Neuronal stem cell (in vitro differentiated cells): Measurements from ENCODE around the gene RBM20.
A peak's percentile ranks its signal among the peaks of the same experiment; 100 is the strongest.

Source experiments
- DNase-seq: peaks from one replicate; pipeline ENCODE4 v3.0.0-alpha.2; 2013; ENCODE audit warnings: low spot score
- H2AFZ ChIP-seq: one replicate; pipeline ENCODE4 v1.6.1; 2013; ENCODE audit warnings: mild to moderate bottlenecking, low read length, inconsistent platforms
- H2AK5ac ChIP-seq: 2 replicates; pipeline ENCODE4 v1.6.1; 2013; ENCODE audit warnings: low read depth, mild to moderate bottlenecking, inconsistent platforms, low read length, moderate library complexity, mixed read lengths
- H2BK120ac ChIP-seq: 2 replicates; pipeline ENCODE4 v1.6.1; 2013; ENCODE audit warnings: low read depth, mild to moderate bottlenecking, inconsistent platforms, low read length, moderate library complexity, mixed read lengths
- H2BK12ac ChIP-seq: one replicate; pipeline ENCODE4 v1.6.1; 2013; ENCODE audit warnings: low read length, inconsistent platforms
- H2BK15ac ChIP-seq: 2 replicates; pipeline ENCODE4 v1.6.1; 2013; ENCODE audit warnings: mild to moderate bottlenecking, low read length, inconsistent platforms, mixed read lengths
- H2BK5ac ChIP-seq: one replicate; pipeline ENCODE4 v1.6.1; 2013; ENCODE audit warnings: inconsistent platforms, mild to moderate bottlenecking, low read length, moderate library complexity
- H3K14ac ChIP-seq: one replicate; pipeline ENCODE4 v1.6.1; 2013; ENCODE audit warnings: low read length, inconsistent platforms
- H3K18ac ChIP-seq: 2 replicates; pipeline ENCODE4 v1.6.1; 2013; ENCODE audit warnings: low read length, inconsistent platforms
- H3K23ac ChIP-seq: 2 replicates; pipeline ENCODE4 v1.6.1; 2013; ENCODE audit warnings: low read depth, mild to moderate bottlenecking, mixed read lengths, low read length, inconsistent platforms; ENCODE audit not compliant: poor library complexity
- H3K27ac ChIP-seq: replicated peaks from 3 replicates; pipeline ENCODE4 v1.5.1; 2013; ENCODE audit warnings: low read length, inconsistent platforms
- H3K27me3 ChIP-seq, 3 experiments: 2 replicates each; pipeline ENCODE4 v1.6.1; 2013; ENCODE audit warnings: low read length in 3 of 3, mild to moderate bottlenecking in 2 of 3, inconsistent platforms in 1 of 3, low read depth in 1 of 3, mixed read lengths in 1 of 3, moderate library complexity in 1 of 3; ENCODE audit not compliant: control insufficient read depth in 3 of 3, insufficient read depth in 3 of 3
- H3K36me3 ChIP-seq, 2 donors: replicated peaks in 1 of 2; 2 replicates each; pipeline ENCODE4 v1.6.1; 2013; ENCODE audit warnings: low read length in 2 of 2; ENCODE audit not compliant: control insufficient read depth in 2 of 2, insufficient read depth in 2 of 2
- H3K4ac ChIP-seq: 2 replicates; pipeline ENCODE4 v1.6.1; 2013; ENCODE audit warnings: inconsistent platforms, mild to moderate bottlenecking, low read length, moderate library complexity
- H3K4me1 ChIP-seq, 2 donors: 1 replicate in 1 of 2; 2 replicates in 1 of 2; pipeline ENCODE4 v1.6.1; 2013; ENCODE audit warnings: low read length in 2 of 2, low read depth in 1 of 2; ENCODE audit not compliant: control insufficient read depth in 2 of 2, insufficient read depth in 1 of 2
- H3K4me2 ChIP-seq: one replicate; pipeline ENCODE4 v1.6.1; 2013; ENCODE audit warnings: mild to moderate bottlenecking, low read length, inconsistent platforms; ENCODE audit not compliant: insufficient read depth, poor library complexity, severe bottlenecking
- H3K4me3 ChIP-seq, 2 donors: 2 replicates each; pipeline ENCODE4 v1.5.1; 2013; ENCODE audit warnings: low read length in 2 of 2, mild to moderate bottlenecking in 2 of 2, inconsistent platforms in 1 of 2, moderate library complexity in 1 of 2
- H3K79me1 ChIP-seq: one replicate; pipeline ENCODE4 v1.6.1; 2013; ENCODE audit warnings: low read depth, mild to moderate bottlenecking, inconsistent platforms, low read length, moderate library complexity
- H3K9ac ChIP-seq: one replicate; pipeline ENCODE4 v1.6.1; 2013; ENCODE audit warnings: mild to moderate bottlenecking, low read depth, low read length, inconsistent platforms; ENCODE audit not compliant: poor library complexity
- H3K9me3 ChIP-seq, 2 donors: replicated peaks in 1 of 2; 2 replicates each; pipeline versions ENCODE3 to v1.6.1; 2013; ENCODE audit warnings: low read length in 2 of 2, mild to moderate bottlenecking in 2 of 2, inconsistent platforms in 1 of 2, low read depth in 1 of 2, mixed read lengths in 1 of 2, moderate library complexity in 1 of 2; ENCODE audit not compliant: control insufficient read depth in 2 of 2, insufficient read depth in 1 of 2
- H4K8ac ChIP-seq: one replicate; pipeline ENCODE4 v1.6.1; 2013; ENCODE audit warnings: low read depth, mild to moderate bottlenecking, inconsistent platforms, low read length, moderate library complexity
- H4K91ac ChIP-seq: one replicate; pipeline ENCODE4 v1.6.1; 2013; ENCODE audit warnings: low read length, low read depth, mild to moderate bottlenecking, inconsistent platforms; ENCODE audit not compliant: poor library complexity
- WGBS, 2 donors: extraction: QIAGEN DNeasy Blood & Tissue Kit; methylation state at CpG; one replicate each; pipeline ENCODE4 v1.1.7; 2013; ENCODE audit warnings: missing lambda C conversion rate in 2 of 2, mixed read lengths in 1 of 2; ENCODE audit not compliant: insufficient read length in 2 of 2, insufficient replicate concordance in 1 of 2; ENCODE audit errors: extremely low coverage in 2 of 2; 5-methylcytosine and 5-hydroxymethylcytosine counted together

The RBM20 gene

DNA sequence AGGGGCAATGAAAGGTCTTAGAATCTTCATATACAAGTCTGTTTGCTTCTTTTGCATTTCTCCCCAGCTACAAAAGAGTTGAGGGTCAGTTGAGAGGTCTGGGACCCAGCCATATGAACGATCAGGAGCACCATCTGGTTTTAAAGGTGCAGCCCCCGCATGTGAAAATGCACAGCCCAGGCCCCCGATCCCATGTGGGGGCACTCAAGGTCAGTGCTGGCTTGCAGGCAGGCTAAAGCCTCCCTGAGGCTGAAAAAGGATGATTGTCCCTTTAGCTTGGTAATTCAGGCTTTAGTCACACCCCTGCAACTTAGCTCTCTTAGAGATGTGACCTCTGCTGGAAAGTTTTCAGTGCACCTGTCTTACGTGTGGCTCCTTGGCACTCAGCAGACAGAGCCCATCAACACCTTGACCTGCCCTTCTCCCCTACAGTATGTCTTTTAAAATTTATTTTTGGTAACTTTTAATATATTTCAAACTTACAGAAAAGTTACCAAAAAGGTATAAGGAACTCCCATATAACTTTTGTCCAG lies 147.5 kb downstream of the RBM20 start:
- no peak overlapping the region for H3K14ac ChIP-seq
- no peak overlapping the region for H3K18ac ChIP-seq
- H3K27ac ChIP-seq = no peak overlapping the region
- peaks cover 20 to 39% of the 10 kb centered on the region in 2 donors for H3K4me1 ChIP-seq
- no peak overlapping the region for H2AK5ac ChIP-seq
- no peak overlapping the region for H2BK5ac ChIP-seq
- H3K27me3 ChIP-seq = no peaks in the 10 kb centered on the region
- H3K4ac ChIP-seq = no peak overlapping the region
- no peak overlapping the region for H3K4me3 ChIP-seq
- no peaks in the 10 kb centered on the region for H3K9me3 ChIP-seq
- H4K8ac ChIP-seq = no peak overlapping the region
- H2AFZ ChIP-seq = peak overlapping the region; percentile 15
- no peak overlapping the region for H2BK120ac ChIP-seq
- H2BK15ac ChIP-seq = no peak overlapping the region
- DNase-seq = no peak
- no peaks in the 10 kb centered on the region for H3K36me3 ChIP-seq
- WGBS, 2 donors = no CpG with 5 or more reads among the region's 4 CpGs
- H3K23ac ChIP-seq = no peak overlapping the region
- H2BK12ac ChIP-seq = no peak overlapping the region
- H4K91ac ChIP-seq = no peak overlapping the region
- H3K9ac ChIP-seq = no peak overlapping the region
- no peaks in the 10 kb centered on the region for H3K79me1 ChIP-seq
- H3K4me2 ChIP-seq = no peak overlapping the region

DNA sequence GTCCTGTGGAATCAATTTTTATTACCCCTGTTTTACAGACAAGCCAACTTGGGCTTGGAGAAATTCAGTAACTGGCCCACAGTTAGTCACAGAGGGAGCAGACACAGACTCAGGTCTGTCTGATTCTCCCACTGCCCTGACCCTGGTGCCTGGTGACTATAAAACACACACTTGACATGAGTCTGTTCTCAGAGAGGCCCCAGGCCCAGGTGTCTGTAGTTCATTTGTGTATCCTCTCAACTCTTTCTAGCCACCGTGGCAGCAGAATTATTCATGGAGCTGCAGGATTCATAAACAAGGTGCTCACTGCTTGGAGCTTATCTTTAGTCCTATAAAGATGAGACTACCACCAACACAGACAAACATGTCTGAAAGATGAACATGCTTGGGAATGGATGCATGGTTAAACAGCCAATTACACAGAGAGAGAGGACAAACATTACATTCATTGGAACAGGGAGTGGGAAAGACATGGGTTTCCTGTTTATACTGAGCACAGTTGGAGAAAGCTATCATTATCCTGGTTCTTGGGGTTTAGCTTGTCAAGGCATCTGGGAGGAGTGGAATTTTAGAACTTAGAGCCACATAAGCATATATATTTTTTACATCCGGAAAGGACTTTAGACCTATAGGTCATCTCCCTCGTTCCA lies 148.5 kb downstream of the RBM20 start:
- H2BK12ac ChIP-seq = no peak overlapping the region
- peaks cover 19 to 36% of the 10 kb centered on the region in 2 donors for H3K4me1 ChIP-seq
- no peak overlapping the region for H3K23ac ChIP-seq
- H2BK120ac ChIP-seq = no peak overlapping the region
- H3K18ac ChIP-seq = peak overlapping the region; percentile 21
- DNase-seq = no peak
- H4K8ac ChIP-seq = no peak overlapping the region
- no peak overlapping the region for H3K9ac ChIP-seq
- no peak overlapping the region for H3K27ac ChIP-seq
- H4K91ac ChIP-seq = no peak overlapping the region
- H2BK15ac ChIP-seq = no peak overlapping the region
- H3K4me3 ChIP-seq = no peak overlapping the region
- H3K36me3 ChIP-seq = no peaks in the 10 kb centered on the region
- H3K79me1 ChIP-seq = no peaks in the 10 kb centered on the region
- H3K9me3 ChIP-seq = no peaks in the 10 kb centered on the region
- H3K27me3 ChIP-seq = no peaks in the 10 kb centered on the region
- peak overlapping the region; percentile 34 for H2AFZ ChIP-seq
- H2AK5ac ChIP-seq = no peak overlapping the region
- no CpG with 5 or more reads among the region's 3 CpGs for WGBS, 2 donors
- H3K4me2 ChIP-seq = no peak overlapping the region
- no peak overlapping the region for H3K4ac ChIP-seq
- no peak overlapping the region for H2BK5ac ChIP-seq
- no peak overlapping the region for H3K14ac ChIP-seq

DNA sequence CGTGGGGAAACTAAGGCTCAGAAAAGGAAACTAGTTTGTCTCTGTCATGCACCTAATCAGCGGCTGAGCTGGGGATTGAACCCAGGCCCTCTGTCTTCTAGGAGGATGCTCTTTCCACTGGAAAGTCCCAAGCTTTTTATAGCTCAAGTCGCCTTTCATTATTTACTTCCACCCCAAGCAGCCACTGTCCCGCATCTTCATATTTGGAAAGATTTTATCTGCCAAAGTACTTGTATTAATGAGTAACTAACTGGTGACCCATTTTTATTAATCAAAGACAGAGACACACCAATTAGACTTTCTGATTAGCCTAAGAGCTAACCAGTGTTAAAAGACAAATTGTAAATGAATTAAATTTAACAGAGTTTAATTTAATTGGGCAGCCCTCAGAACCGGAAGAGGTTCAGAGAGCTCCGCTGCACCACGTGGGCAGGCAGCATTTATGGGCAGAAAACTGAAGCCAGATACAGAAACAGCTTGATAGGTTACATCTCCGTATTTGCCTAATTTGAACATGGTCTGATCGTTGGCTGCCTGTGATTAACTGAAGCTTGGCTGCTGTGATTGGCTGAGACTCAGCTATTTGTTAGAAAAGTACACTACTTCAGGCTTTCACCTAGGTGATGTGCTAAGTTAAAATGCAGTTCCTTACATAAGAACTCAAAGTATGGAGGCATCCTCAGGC lies 149.1 kb downstream of the RBM20 start:
- H3K27ac ChIP-seq = no peak overlapping the region
- no peak overlapping the region for H2AFZ ChIP-seq
- H3K27me3 ChIP-seq = no peaks in the 10 kb centered on the region
- H2BK12ac ChIP-seq = no peak overlapping the region
- no peak overlapping the region for H3K4me3 ChIP-seq
- no peak overlapping the region for H3K23ac ChIP-seq
- no CpG with 5 or more reads among the region's 9 CpGs for WGBS, 2 donors
- no peak overlapping the region for H2BK120ac ChIP-seq
- no peak overlapping the region for H4K91ac ChIP-seq
- no peak overlapping the region for H2AK5ac ChIP-seq
- H2BK5ac ChIP-seq = no peak overlapping the region
- no peak overlapping the region for H4K8ac ChIP-seq
- no peaks in the 10 kb centered on the region for H3K79me1 ChIP-seq
- H3K18ac ChIP-seq = no peak overlapping the region
- H3K9ac ChIP-seq = no peak overlapping the region
- H3K4ac ChIP-seq = no peak overlapping the region
- no peak for DNase-seq
- no peaks in the 10 kb centered on the region for H3K36me3 ChIP-seq
- H3K9me3 ChIP-seq = no peaks in the 10 kb centered on the region
- H3K4me2 ChIP-seq = no peak overlapping the region
- H3K14ac ChIP-seq = no peak overlapping the region
- peaks cover 19 to 36% of the 10 kb centered on the region in 2 donors for H3K4me1 ChIP-seq
- H2BK15ac ChIP-seq = no peak overlapping the region

DNA sequence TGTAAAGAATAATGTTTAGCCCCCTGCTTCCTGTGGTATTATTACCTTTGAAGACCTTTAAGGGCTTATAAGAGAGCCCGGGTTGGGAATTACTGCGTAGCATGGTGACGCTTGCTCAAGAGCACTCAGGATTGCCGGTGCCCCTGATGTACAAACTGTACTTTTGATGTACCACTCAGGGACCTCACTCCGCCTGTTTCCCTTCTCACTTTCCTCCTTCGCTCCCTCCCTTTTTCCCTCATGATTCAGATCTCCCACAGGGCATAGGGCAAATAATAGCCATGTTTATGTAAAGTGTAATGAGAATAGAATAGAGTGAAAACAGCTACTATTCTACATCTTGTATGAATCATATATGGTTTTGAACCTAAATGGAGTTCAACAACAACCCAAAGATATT lies 149.8 kb downstream of the RBM20 start:
- no peak overlapping the region for H2AFZ ChIP-seq
- H3K4me2 ChIP-seq = no peak overlapping the region
- no peak overlapping the region for H3K4me3 ChIP-seq
- H3K18ac ChIP-seq = peak overlapping the region; percentile 1
- H3K9ac ChIP-seq = no peak overlapping the region
- H2BK120ac ChIP-seq = no peak overlapping the region
- H3K79me1 ChIP-seq = no peaks in the 10 kb centered on the region
- H2BK12ac ChIP-seq = peak overlapping the region; percentile 67
- H2BK15ac ChIP-seq = no peak overlapping the region
- no peak overlapping the region for H3K27ac ChIP-seq
- H3K27me3 ChIP-seq = no peaks in the 10 kb centered on the region
- peaks cover 19 to 36% of the 10 kb centered on the region in 2 donors for H3K4me1 ChIP-seq
- no peak overlapping the region for H4K91ac ChIP-seq
- H3K4ac ChIP-seq = no peak overlapping the region
- DNase-seq = no peak
- H3K9me3 ChIP-seq = no peaks in the 10 kb centered on the region
- H3K14ac ChIP-seq = no peak overlapping the region
- no peaks in the 10 kb centered on the region for H3K36me3 ChIP-seq
- H2BK5ac ChIP-seq = no peak overlapping the region
- no peak overlapping the region for H4K8ac ChIP-seq
- no CpG with 5 or more reads among the region's 6 CpGs for WGBS, 2 donors
- H2AK5ac ChIP-seq = no peak overlapping the region
- no peak overlapping the region for H3K23ac ChIP-seq
